GM21528 (cell line): ENCODE results near the gene CALD1.

Source experiments
- ATAC-seq: cut with Tn5 transposase; IDR thresholded peaks from one replicate; pipeline ENCODE4 v1.9.1; 2021; ENCODE audit warnings: mild to moderate bottlenecking, moderate library complexity; ENCODE audit not compliant: unreplicated experiment, low FRiP score

CALD1 gene

GRCh38 chr7:134986363-134987251, 207.2 kb downstream of the CALD1 start, which contains the start of gene AGBL3:
TSS of gene AGBL3 (plus strand) at chr7:134986508. CDS start at chr7:134987934, 1,426 bp downstream.
- peak; percentile 94 for ATAC-seq

GRCh38 chr7:134988161-134988560, 208.7 kb downstream of the CALD1 start:
- ATAC-seq = no peak

- ATAC-seq = no peak
These were observed 212.3 kb downstream of the CALD1 start for GRCh38 chr7:134991469-134992339.

- ATAC-seq = peak; percentile 78
These were observed 213.3 kb downstream of the CALD1 start for GRCh38 chr7:134992626-134993179.

GRCh38 chr7:134993877-134994456, 214.5 kb downstream of the CALD1 start:
- ATAC-seq = no peak

- peak; percentile 38 for ATAC-seq
These were observed 216.0 kb downstream of the CALD1 start for GRCh38 chr7:134995239-134996096.

- peak; percentile 46 for ATAC-seq
These were observed 216.7 kb downstream of the CALD1 start for GRCh38 chr7:134996097-134996550.

GRCh38 chr7:134997214-134997885, 217.9 kb downstream of the CALD1 start:
- ATAC-seq = no peak

GRCh38 chr7:134999136-134999535, 219.7 kb downstream of the CALD1 start:
- no peak for ATAC-seq

- no peak for ATAC-seq
These were observed 222.1 kb downstream of the CALD1 start for GRCh38 chr7:135001390-135002165.

- ATAC-seq = no peak
These were observed 232.8 kb downstream of the CALD1 start for GRCh38 chr7:135012229-135012628.
